IPS DF 4.7 (cell line): Measurements from ENCODE around the gene CXCR6.
"Not testable (repeated sequence)": the region's sequence is repeated elsewhere in the genome, so short reads cannot be mapped to it uniquely, and the experiment has no call there.

Experiments
- DNase-seq: peaks from one replicate; pipeline ENCODE4 v3.0.0-alpha.2; 2013; ENCODE audit warnings: low spot score; ENCODE audit errors: extremely low read depth

CXCR6 gene

GRCh38 chr3:45987368-45988291, 44.4 kb downstream of the CXCR6 start:
- DNase-seq = no peak

GRCh38 chr3:45988362-45988761, 45.1 kb downstream of the CXCR6 start:
- DNase-seq = no peak

GRCh38 chr3:45988804-45989203, 45.5 kb downstream of the CXCR6 start:
- no peak for DNase-seq

- DNase-seq = no peak
Observed at GRCh38 chr3:45990181-45990580, 46.9 kb downstream of the CXCR6 start.

- DNase-seq = no peak
Observed at GRCh38 chr3:45991341-45991740, 48.1 kb downstream of the CXCR6 start.

- DNase-seq = no peak
Observed at GRCh38 chr3:45992133-45992729, 49.0 kb downstream of the CXCR6 start.

- DNase-seq = no peak
Observed at GRCh38 chr3:45992821-45993221, 49.6 kb downstream of the CXCR6 start.

GRCh38 chr3:45993421-45994027, 50.3 kb downstream of the CXCR6 start:
- DNase-seq = no peak

GRCh38 chr3:45994419-45995235, 51.4 kb downstream of the CXCR6 start:
- no peak for DNase-seq

- peak; percentile 53 for DNase-seq
Observed at GRCh38 chr3:45995236-45996192, 52.2 kb downstream of the CXCR6 start, which contains the start of gene FYCO1. FYCO1 (minus strand) TSS chr3:45995824; CDS start chr3:45984910, 10,914 bp downstream.

GRCh38 chr3:45997499-45997898, 54.2 kb downstream of the CXCR6 start:
- not testable (repeated sequence) for DNase-seq

- no peak for DNase-seq
Observed at GRCh38 chr3:45997942-45998341, 54.7 kb downstream of the CXCR6 start.
